LoVo (cell line): Measurements from ENCODE around the gene RC3H2.
"Not testable (repeated sequence)": the region's sequence is repeated elsewhere in the genome, so short reads cannot be mapped to it uniquely, and the experiment has no call there.

Experiments
- DNase-seq: peaks from one replicate; pipeline ENCODE4 v3.0.0-alpha.2; 2016; ENCODE audit warnings: low spot score

The RC3H2 gene

DNA sequence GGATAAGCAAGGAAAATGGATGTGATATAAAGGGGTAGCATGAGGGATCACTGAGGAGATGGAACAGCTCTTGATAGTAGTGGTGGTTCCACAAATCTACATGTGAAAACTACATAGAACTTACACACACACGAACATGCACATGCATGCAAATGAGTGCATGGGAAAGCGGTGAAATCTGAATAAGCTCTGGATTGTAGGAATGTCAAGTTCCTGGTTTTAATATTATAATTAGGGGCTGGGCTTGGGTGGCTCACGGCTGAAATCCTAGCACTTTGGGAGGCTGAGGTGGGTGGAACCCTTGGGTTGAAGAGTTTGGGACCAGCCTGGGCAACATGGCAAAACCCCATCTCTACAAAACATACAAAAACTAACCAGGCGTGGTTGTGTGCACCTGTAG, 63.7 kb downstream of the RC3H2 start:
- no peak for DNase-seq

DNA sequence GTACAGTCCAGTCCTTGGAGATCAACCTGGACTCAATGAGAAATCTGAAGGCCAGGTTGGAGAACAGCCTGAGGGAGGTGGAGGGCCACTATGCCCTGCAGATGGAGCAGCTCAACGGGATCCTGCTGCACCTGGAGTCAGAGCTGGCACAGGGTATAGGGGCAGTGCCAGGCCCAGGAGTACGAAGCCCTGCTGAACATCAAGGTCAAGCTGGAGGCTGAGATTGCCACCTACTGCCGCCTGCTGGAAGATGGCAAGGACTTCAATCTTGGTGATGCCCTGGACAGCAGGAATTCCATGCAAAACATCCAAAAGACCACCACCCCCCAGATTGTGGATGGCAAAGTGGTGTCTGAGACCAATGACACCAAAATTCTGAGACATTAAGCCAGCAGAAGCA, 66.7 kb downstream of the RC3H2 start:
- DNase-seq: not testable (repeated sequence)

DNA sequence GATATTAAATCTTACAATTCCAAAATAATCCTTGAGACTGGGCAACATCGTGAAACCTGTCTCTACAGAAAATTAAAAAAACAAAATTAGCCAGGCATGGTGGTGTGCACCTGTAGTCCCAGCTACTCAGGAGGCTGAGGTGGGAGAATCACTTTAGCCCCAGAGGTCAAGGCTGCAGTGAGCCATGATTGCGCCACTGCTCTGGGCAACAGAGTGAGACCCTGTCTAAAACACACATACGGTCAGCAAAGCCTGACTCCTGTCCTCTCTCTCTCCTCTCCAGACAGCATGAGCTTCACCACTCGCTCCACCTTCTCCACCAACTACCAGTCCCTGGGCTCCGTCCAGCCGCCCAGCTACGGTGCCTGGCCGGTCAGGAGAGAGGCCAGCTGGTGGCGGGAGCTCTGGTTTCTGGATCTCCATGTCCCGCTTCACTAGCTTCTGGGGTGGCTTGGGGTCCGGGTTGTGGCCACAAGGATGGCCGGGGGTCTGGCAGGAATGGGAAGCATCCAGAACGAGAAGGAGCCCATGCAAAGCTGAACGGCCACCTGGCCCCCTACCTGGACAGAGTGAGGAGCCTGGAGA, 67.8 kb downstream of the RC3H2 start:
- no peak for DNase-seq

GRCh38 chr9:122835313-122835731, 69.8 kb downstream of the RC3H2 start:
- no peak for DNase-seq

- DNase-seq: no peak
Observed at GRCh38 chr9:122832194-122832593, 73.0 kb downstream of the RC3H2 start.

DNA sequence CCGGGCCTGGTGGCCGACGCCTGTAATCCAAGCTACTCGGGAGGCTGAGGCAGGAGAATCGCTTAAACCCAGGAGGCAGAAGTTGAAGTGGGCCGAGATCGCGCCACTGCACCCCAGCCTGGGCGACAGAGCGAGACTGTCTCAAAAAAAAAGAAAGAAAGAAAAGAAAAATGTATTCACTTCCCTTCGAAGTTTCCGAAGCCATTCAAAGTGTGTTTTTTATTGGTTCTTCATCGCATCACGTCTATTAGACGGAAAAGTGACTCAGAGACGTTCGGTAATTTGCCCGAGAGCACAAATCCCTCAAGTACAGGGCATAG, 76.2 kb downstream of the RC3H2 start:
- DNase-seq: not testable (repeated sequence)

DNA sequence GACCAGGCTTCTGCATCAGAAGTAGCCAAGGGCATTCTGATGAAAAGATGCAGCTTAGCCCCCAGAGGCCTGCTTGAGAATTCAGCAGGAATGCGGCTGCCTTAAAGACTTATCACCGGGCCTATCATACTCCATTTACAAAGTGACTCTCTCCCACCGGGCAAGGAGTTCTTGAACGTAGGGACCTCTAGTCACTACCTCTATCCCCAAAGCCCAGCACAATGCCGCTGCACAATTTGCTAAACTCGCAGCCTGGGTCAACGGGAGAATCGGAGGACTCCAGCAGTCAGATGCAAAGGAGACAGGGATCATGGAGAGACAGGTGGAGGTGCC, 77.4 kb downstream of the RC3H2 start:
- DNase-seq: no peak

GRCh38 chr9:122822938-122823337, 82.2 kb downstream of the RC3H2 start:
- DNase-seq: no peak

GRCh38 chr9:122822056-122822455, 83.1 kb downstream of the RC3H2 start:
- no peak for DNase-seq

GRCh38 chr9:122821278-122821943, 83.7 kb downstream of the RC3H2 start:
- no peak for DNase-seq

DNA sequence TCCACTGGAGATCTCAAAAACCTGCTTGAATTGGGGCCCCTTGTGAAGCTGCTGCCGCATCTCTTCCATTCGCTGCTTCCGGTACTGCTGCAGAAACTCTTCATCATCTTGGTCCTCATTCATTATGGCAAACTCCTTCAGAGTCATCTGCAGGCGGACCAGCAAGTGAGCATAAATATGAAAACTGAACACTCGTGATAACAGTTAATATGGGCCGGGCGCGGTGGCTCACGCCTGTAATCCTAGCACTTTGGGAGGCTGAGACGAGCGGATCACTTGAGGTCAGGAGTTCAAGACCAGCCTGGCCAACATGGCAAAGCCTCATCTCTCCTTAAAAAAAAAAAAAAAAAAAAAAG, 84.7 kb downstream of the RC3H2 start:
- DNase-seq: no peak

DNA sequence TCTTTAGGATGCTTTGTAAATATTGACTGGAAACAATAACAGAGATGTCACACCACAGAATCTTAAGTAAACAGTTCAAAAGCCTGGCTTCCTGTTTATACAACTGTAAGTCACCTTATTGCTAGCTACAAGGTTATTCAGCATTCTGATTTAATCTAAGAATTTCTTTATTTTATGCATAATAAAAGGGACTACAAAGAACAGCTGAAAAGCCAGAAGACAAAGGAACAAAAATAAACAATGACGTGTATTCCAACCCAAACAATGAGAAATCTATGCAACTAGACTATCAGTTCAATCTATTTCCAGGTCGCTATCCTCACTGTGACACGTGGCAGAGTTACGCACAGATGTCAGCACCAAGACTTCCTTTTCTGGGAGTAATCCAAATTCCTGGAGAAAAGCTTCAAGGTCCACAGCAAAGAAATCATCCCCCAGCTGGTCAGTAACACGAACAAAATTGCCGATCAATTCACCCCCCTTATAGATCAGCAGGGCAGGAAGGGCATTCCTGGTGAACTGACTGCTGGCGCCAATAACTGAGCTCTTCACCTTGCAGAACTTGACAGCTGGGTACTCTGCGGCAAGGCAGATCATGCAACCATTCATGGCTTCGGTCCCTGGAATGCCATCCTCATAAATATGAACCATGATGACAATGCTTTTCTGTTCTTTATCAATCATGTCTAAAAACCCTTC, 85.2 kb downstream of the RC3H2 start:
- no peak for DNase-seq

- no peak for DNase-seq
Observed at GRCh38 chr9:122819326-122819725, 85.8 kb downstream of the RC3H2 start.

DNA sequence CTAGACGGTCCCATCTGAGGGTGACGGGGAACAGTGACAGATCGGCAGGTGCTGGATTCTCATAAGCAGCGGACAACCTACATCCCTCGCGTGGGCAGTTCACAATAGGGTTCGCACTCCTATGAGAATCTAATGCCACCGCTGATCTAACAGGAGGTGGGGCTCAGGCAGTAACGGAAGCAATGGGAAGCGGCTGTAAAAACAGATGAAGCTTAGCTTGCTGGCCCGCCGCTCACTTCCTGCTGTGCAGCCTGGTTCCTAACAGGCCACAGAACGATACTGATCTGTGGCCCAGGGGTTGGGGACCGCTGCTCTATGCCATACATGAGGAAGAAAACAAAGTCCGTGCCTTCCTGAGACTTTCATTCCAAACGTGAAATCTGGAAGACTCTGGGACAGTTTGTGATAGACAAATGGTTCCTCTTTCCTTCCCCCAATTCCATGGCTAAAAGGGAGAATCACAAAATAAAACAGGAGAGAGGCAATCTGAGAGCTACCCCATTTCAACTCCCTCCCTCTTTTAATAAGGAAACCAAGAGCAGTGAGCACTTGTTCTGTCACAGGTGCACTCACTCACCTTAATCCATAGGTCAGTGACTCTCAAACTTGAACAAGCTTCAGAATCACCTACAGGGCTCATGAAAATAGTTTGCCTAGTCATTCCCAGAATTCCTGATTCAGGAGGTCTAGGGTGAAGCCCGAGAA, 88.8 kb downstream of the RC3H2 start:
- DNase-seq: no peak

DNA sequence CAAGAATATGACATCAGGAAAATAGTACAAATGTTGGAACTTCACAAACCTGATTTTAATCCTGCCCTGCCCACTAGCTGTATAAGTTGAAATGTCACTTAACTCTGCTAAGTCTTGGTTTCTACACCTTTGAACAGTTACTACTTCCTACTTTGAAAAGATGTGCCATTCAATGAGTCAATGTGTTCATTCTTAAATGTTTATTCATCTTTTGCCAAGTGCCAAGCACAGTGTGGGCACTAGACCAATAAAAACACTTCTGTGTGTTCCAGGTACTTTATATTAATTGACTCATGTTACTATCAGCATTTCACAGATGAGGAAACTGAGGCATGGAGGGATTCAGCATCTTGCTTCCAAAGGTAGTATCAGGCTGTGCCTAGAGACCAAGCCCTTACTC, 89.6 kb downstream of the RC3H2 start:
- DNase-seq: no peak

DNA sequence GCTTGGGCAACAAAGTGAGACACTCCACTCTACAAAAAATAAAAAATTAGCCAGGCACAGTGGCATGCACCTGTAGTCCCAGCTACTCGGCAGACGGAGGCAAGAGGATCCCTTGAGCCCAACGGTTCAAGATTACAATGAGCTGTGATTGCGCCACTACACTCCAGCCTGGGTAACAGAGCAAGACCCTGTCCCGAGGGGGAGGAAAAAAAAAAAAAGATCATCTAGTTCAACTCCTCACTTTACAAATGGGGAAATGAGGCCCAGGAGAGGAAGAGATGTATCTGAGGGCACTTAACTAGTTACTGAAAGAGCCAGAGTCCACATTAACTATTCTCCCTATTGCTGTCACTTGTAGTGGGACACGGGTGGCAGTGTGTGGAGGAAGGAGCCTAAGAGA, 90.6 kb downstream of the RC3H2 start:
- no peak for DNase-seq

DNA sequence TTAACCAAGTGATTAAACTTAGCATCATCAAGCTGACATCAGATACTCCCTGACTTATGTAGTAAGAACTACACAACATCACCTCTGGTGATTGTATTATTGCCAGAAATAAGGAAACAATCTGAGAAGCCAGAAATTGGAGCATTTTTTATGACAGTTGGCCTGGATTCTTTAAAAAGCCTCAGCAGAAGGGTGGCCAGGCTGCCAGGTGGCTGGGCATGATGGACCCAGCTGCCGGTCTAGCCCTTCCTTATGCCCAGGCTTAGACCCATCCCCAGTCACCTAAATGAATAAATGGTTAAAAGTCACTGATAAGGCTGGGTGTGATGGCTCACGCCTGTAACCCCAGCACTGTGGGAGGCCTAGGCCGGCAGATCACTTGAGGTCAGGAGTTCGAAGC, 92.4 kb downstream of the RC3H2 start:
- DNase-seq: no peak

GRCh38 chr9:122810306-122810946, 94.7 kb downstream of the RC3H2 start:
- DNase-seq: peak; percentile 70

- DNase-seq: not testable (repeated sequence)
Observed at GRCh38 chr9:122809261-122809660, 95.9 kb downstream of the RC3H2 start.

GRCh38 chr9:122808141-122808540, 97.0 kb downstream of the RC3H2 start:
- no peak for DNase-seq

- no peak for DNase-seq
Observed at GRCh38 chr9:122807271-122807900, 97.8 kb downstream of the RC3H2 start.

DNA sequence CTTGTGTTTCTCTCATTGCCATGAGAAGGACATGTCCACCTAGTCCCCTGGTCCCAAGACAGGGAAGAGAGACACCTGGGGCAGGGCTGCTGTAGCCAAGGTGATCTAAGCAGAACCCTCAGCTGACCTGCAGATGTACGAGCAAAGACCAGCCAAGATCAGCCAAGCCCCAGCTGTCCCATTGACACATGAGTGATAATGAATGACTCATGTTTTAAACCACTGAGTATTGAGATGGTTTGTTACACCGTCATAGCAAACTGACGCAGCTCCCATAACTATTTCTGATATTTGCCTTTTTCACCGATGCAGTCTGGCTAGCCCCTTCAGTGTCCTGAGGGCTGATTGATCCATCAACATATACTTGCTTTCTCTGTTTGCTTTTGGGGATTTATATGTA, 98.5 kb downstream of the RC3H2 start:
- DNase-seq: no peak
